ENCODE measurements around the gene MCOLN2.

- TF ChIP-seq ZNF776 (tag by site-specific recombination; IDR thresholded peaks at IDR 0.05; ENCODE audit: borderline replicate concordance) (no peak), ZNF24 (tag by site-specific recombination; IDR thresholded peaks at IDR 0.05) (no peak), CTCF (tag by site-specific recombination; IDR thresholded peaks at IDR 0.05) (no peak), ZNF324 (tag by site-specific recombination; IDR thresholded peaks at IDR 0.05) (no peak), ZNF398 (tag by site-specific recombination; IDR thresholded peaks at IDR 0.05) (no peak), ZNF626 (tag by site-specific recombination; IDR thresholded peaks at IDR 0.05) (no peak), ZNF18 (tag by site-specific recombination; IDR thresholded peaks at IDR 0.05) (no peak), ZBTB1 (tag by site-specific recombination; IDR thresholded peaks at IDR 0.05) (no peak), YY1 (tag by site-specific recombination; IDR thresholded peaks at IDR 0.05) (no peak), ZBTB8A (tag by site-specific recombination; IDR thresholded peaks at IDR 0.05) (no peak), ZNF274 (IDR thresholded peaks at IDR 0.05; ENCODE audit: low read length) (no peak), ZNF274 (tag by site-specific recombination; IDR thresholded peaks at IDR 0.05; ENCODE audit: borderline replicate concordance) (no peak), REST (tag by site-specific recombination; IDR thresholded peaks at IDR 0.05) (no peak)
Measured at GRCh38 chr1:84998642-84999280, 1.8 kb upstream of the MCOLN2 start.

Measured in HEK293 (cell line).